Measurements from ENCODE around the gene SLC35B3.

DNA sequence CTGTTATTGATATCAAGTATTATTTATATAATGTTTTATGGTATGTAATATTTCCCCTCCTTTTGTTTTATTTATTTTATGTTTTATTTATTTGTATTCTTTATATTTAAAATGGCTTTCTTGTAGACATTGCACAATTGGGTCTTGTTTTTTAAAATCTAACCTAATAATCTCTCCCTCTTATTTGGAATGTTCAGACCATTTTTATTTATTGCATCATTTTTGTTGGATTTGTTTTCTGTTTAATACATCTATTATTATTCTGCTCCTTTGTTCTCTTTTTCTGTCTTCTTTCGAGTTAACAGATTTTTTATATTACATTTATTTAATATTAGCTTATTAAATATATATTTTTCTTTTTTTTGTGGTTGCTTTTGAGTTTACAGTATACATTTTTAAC, 43.1 kb upstream of the SLC35B3 start:
- TF ChIP-seq POLR2A (IDR thresholded peaks at IDR 0.05; ENCODE audit: low read depth, low read length) (no peak), POLR2AphosphoS5 (IDR thresholded peaks at IDR 0.05; ENCODE audit: insufficient read depth, low read depth, low read length) (no peak), CTCF (IDR thresholded peaks at IDR 0.05; ENCODE audit: extremely low read depth in 1 of 2, insufficient read depth in 1 of 2, low read depth in 1 of 2, low read length in 2 of 2) (no peak), EZH2 (IDR thresholded peaks at IDR 0.05; ENCODE audit: borderline replicate concordance, low read depth, low read length, severe bottlenecking) (no peak), GATA2 (IDR thresholded peaks at IDR 0.05; ENCODE audit: insufficient read depth, insufficient read length, low read depth, low read length) (no peak), JUN (IDR thresholded peaks at IDR 0.05; ENCODE audit: borderline replicate concordance, insufficient read depth, insufficient read length, low read depth) (no peak), MYC (IDR thresholded peaks at IDR 0.05; ENCODE audit: low read depth, low read length) (no peak), FOS (IDR thresholded peaks at IDR 0.05; ENCODE audit: borderline replicate concordance, insufficient read depth, low read length) (no peak)
- TF ChIP-seq, protein P1, sequence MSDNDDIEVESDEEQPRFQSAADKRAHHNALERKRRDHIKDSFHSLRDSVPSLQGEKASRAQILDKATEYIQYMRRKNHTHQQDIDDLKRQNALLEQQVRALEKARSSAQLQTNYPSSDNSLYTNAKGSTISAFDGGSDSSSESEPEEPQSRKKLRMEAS (IDR thresholded peaks at IDR 0.05; ENCODE audit: insufficient read depth, insufficient read length) = no peak

All from endothelial cell of umbilical vein (primary cell).